ENCODE measurements around the gene ACBD4. TPM values are rescaled to one million over a fixed set of nuclear protein-coding genes. Genes with fewer than 3 reads are reported as not detected.

Gene ACBD4
- total and polyA plus RNA-seq, 2 of the 13 experiments (the other 11 are each of a cell fraction or from before 2014, with no cell fraction given) = 16.1 to 26.9 TPM

GRCh38 chr17:45135192-45135977, at the start of gene ACBD4 (continued):
- TF ChIP-seq ZNF609 (CRISPR knock-in tag; IDR thresholded peaks at IDR 0.05; ENCODE audit: borderline replicate concordance) (0 out of 2 replicates have a peak, but pooled peaks have one; percentile 36), KDM3A (CRISPR knock-in tag; IDR thresholded peaks at IDR 0.05; ENCODE audit: low read depth) (peak; percentile 98), ZNF530 (CRISPR knock-in tag; IDR thresholded peaks at IDR 0.05; ENCODE audit: low read depth) (peak; percentile 65; the same call in 1 of the 2 replicates), ZKSCAN1 (IDR thresholded peaks at IDR 0.05; ENCODE audit: low read length) (no peak), PHF21A (CRISPR knock-in tag; IDR thresholded peaks at IDR 0.05) (peak; percentile 99), ZUFSP (CRISPR knock-in tag; IDR thresholded peaks at IDR 0.05; ENCODE audit: borderline replicate concordance) (no peak), FOXK1 (CRISPR knock-in tag; IDR thresholded peaks at IDR 0.05; ENCODE audit: borderline replicate concordance, low read depth) (peak; percentile 73), HMG20A (CRISPR knock-in tag; IDR thresholded peaks at IDR 0.05; ENCODE audit: borderline replicate concordance) (peak; percentile 58; the same call in 1 of the 2 replicates), SPEN (CRISPR knock-in tag; IDR thresholded peaks at IDR 0.05; ENCODE audit: low read depth) (peak; percentile 92), SMAD9 (CRISPR knock-in tag; IDR thresholded peaks at IDR 0.05) (0 out of 2 replicates have a peak, but pooled peaks have one; percentile 40), ZNF317 (CRISPR knock-in tag; IDR thresholded peaks at IDR 0.05) (0 out of 2 replicates have a peak, but pooled peaks have one; percentile 15), RXRA (CRISPR knock-in tag; IDR thresholded peaks at IDR 0.05) (no peak), THAP7 (CRISPR knock-in tag; IDR thresholded peaks at IDR 0.05) (peak; percentile 95), KAT8 (CRISPR knock-in tag; IDR thresholded peaks at IDR 0.05) (peak; percentile 93), MBNL3 (CRISPR knock-in tag; conservative IDR thresholded peaks at IDR 0.05) (no peak), ZNF564 (CRISPR knock-in tag; IDR thresholded peaks at IDR 0.05) (peak; percentile 66; the same call in 1 of the 2 replicates), HNRNPK (IDR thresholded peaks at IDR 0.05; ENCODE audit: low read depth, low read length, poor library complexity, severe bottlenecking) (peak; percentile 31), ZNF205 (CRISPR knock-in tag; IDR thresholded peaks at IDR 0.05) (peak; percentile 70; the same call in 1 of the 2 replicates), ZNF460 (CRISPR knock-in tag; IDR thresholded peaks at IDR 0.05; ENCODE audit: borderline replicate concordance) (peak; percentile 56; the same call in 1 of the 2 replicates), ARHGAP35 (CRISPR knock-in tag; IDR thresholded peaks at IDR 0.05; ENCODE audit: borderline replicate concordance) (peak; percentile 92), SMARCE1 (IDR thresholded peaks at IDR 0.05; ENCODE audit: borderline replicate concordance) (no peak), ZFY (CRISPR knock-in tag; IDR thresholded peaks at IDR 0.05) (peak; percentile 93), ZNF749 (CRISPR knock-in tag; IDR thresholded peaks at IDR 0.05; ENCODE audit: borderline replicate concordance) (peak; percentile 62; the same call in 1 of the 2 replicates)
